ENCODE data around the gene ESPN. TPM values are rescaled to one million over a fixed set of nuclear protein-coding genes. Genes with fewer than 3 reads are reported as not detected.

ESPN gene
- total RNA-seq, 2 donors from 2014 or later, result 4.1 to 10.5 TPM

DNA sequence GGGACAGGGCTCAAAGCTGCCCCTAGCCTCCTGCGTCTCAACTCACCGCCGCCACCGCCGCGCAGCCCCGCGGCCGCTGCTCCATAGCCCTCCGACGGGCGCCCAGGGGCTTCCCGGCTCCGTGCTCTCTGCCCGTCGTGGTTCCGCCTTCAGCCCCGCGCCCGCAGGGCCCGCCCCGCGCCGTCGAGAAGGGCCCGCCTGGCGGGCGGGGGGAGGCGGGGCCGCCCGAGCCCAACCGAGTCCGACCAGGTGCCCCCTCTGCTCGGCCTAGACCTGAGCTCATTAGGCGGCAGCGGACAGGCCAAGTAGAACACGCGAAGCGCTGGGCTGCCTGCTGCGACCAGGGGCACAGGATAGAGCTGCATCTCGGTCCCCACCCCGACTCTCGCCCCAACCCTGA is 41.4 kb downstream of the ESPN start, which contains the start of gene TNFRSF25:
TNFRSF25 (minus strand) TSS at position 151 of the 400 bp plus-strand sequence; CDS start at position 85, 66 bp downstream.
- TF ChIP-seq, protein P1, sequence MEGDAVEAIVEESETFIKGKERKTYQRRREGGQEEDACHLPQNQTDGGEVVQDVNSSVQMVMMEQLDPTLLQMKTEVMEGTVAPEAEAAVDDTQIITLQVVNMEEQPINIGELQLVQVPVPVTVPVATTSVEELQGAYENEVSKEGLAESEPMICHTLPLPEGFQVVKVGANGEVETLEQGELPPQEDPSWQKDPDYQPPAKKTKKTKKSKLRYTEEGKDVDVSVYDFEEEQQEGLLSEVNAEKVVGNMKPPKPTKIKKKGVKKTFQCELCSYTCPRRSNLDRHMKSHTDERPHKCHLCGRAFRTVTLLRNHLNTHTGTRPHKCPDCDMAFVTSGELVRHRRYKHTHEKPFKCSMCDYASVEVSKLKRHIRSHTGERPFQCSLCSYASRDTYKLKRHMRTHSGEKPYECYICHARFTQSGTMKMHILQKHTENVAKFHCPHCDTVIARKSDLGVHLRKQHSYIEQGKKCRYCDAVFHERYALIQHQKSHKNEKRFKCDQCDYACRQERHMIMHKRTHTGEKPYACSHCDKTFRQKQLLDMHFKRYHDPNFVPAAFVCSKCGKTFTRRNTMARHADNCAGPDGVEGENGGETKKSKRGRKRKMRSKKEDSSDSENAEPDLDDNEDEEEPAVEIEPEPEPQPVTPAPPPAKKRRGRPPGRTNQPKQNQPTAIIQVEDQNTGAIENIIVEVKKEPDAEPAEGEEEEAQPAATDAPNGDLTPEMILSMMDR (conservative IDR thresholded peaks at IDR 0.05), result no peak
- Mint-ChIP-seq H3K9me3 (no peaks in the 10 kb centered on the region), H3K4me3 (no peak within 1 kb of the TSS), H3K27ac (no peak within 1 kb of the TSS), H3K4me1 (peaks cover 2% of the 10 kb centered on the region), H3K27me3 (ENCODE audit: insufficient read depth) (peaks cover 16% of the 10 kb centered on the region), H3K36me3 (ENCODE audit: low read depth) (peaks cover 49% of the 10 kb centered on the region)
- H3K4me1 ChIP-seq (ENCODE audit: control insufficient read depth, insufficient read depth, low read length), result no peaks in the 10 kb centered on the region
- 55 to 78% methylated on average over 17 to 43 of the region's 43 CpGs for WGBS, 2 experiments (ENCODE audit: insufficient coverage in 1 of 2, insufficient read length in 1 of 2)
- peak; percentile 80 for DNase-seq
- no peaks in the 10 kb centered on the region for H3K27me3 ChIP-seq (ENCODE audit: control insufficient read depth, insufficient read depth, low read length, poor library complexity, severe bottlenecking)
- H3K4me3 ChIP-seq (ENCODE audit: low read length), result no peak within 1 kb of the TSS
- H3K27ac ChIP-seq (ENCODE audit: low read depth, low read length), result no peak within 1 kb of the TSS
- H3K36me3 ChIP-seq (ENCODE audit: control insufficient read depth, insufficient read depth, low read length), result peaks cover 14% of the 10 kb centered on the region
- no peaks in the 10 kb centered on the region for H3K9me3 ChIP-seq (ENCODE audit: control insufficient read depth, low read length)
- H3K9ac ChIP-seq (ENCODE audit: extremely low read depth, low read length, poor library complexity, severe bottlenecking), result no peak within 1 kb of the TSS

DNA sequence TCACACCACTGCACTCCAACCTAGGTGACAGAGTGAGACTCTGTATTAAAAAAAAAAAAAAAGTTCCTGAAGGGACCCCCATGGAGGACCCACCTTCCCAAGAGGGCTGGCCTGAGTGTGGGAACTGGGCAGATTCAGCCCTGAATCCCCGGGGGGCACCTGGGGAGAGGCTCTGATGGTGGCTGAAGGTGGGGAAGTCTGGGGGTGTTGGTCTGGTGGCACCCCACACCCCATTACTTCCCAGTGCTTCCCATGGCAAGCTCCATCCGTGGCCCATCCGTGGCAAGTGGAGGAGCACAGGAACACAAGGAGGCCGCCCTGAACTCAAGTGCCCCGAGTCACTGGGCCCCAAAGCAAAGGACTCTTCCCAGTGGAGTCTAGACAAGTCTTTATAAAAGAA is 42.2 kb downstream of the ESPN start:
- Mint-ChIP-seq H3K9me3 (no peaks in the 10 kb centered on the region), H3K27ac (no peak overlapping the region), H3K4me1 (peaks cover 2% of the 10 kb centered on the region), H3K36me3 (ENCODE audit: low read depth) (peaks cover 44% of the 10 kb centered on the region), H3K4me3 (no peak overlapping the region), H3K27me3 (ENCODE audit: insufficient read depth) (peaks cover 18% of the 10 kb centered on the region)
- H3K4me3 ChIP-seq (ENCODE audit: low read length), result no peak overlapping the region
- no peak overlapping the region for H3K27ac ChIP-seq (ENCODE audit: low read depth, low read length)
- peaks cover 19% of the 10 kb centered on the region for H3K36me3 ChIP-seq (ENCODE audit: control insufficient read depth, insufficient read depth, low read length)
- H3K9me3 ChIP-seq (ENCODE audit: control insufficient read depth, low read length), result no peaks in the 10 kb centered on the region
- H3K4me1 ChIP-seq (ENCODE audit: control insufficient read depth, insufficient read depth, low read length), result no peaks in the 10 kb centered on the region
- no peaks in the 10 kb centered on the region for H3K27me3 ChIP-seq (ENCODE audit: control insufficient read depth, insufficient read depth, low read length, poor library complexity, severe bottlenecking)
- no peak overlapping the region for H3K9ac ChIP-seq (ENCODE audit: extremely low read depth, low read length, poor library complexity, severe bottlenecking)
- DNase-seq, result no peak
- TF ChIP-seq, protein P1 (conservative IDR thresholded peaks at IDR 0.05), result no peak
- WGBS, 2 experiments (ENCODE audit: insufficient coverage in 1 of 2, insufficient read length in 1 of 2), result 92 to 95% methylated on average over 4 to 5 of the region's 5 CpGs

DNA sequence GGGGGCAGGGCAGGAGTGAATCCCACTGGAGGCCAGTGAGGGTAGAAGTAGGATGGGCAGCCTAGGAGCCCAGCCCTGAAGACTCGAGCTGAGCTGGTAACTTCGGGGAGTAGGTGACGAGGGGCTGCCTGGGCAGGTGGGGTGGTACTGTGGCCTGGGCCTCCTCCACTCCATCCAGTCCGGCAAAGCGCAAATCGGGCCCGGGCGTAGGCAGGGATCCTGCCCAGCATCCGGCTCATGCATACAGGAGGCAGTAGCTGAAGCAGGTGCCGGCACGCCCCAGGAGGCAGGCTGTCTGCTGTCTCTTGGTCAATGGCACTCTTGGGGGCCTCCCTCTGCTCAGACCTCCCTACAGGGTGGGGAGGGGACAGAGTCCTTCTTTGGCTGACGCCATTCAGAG is 42.6 kb downstream of the ESPN start:
- Mint-ChIP-seq H3K4me3 (no peak overlapping the region), H3K4me1 (peaks cover 2% of the 10 kb centered on the region), H3K27ac (no peak overlapping the region), H3K36me3 (ENCODE audit: low read depth) (peaks cover 44% of the 10 kb centered on the region), H3K9me3 (no peaks in the 10 kb centered on the region), H3K27me3 (ENCODE audit: insufficient read depth) (peaks cover 18% of the 10 kb centered on the region)
- Histone ChIP-seq H3K36me3 (ENCODE audit: control insufficient read depth, insufficient read depth, low read length) (peaks cover 24% of the 10 kb centered on the region), H3K9ac (ENCODE audit: extremely low read depth, low read length, poor library complexity, severe bottlenecking) (no peak overlapping the region), H3K9me3 (ENCODE audit: control insufficient read depth, low read length) (no peaks in the 10 kb centered on the region), H3K4me1 (ENCODE audit: control insufficient read depth, insufficient read depth, low read length) (no peaks in the 10 kb centered on the region), H3K27ac (ENCODE audit: low read depth, low read length) (no peak overlapping the region), H3K27me3 (ENCODE audit: control insufficient read depth, insufficient read depth, low read length, poor library complexity, severe bottlenecking) (no peaks in the 10 kb centered on the region), H3K4me3 (ENCODE audit: low read length) (no peak overlapping the region)
- DNase-seq, result no peak
- 93 to 95% methylated on average over 2 to 12 of the region's 12 CpGs for WGBS, 2 experiments (ENCODE audit: insufficient coverage in 1 of 2, insufficient read length in 1 of 2)
- TF ChIP-seq, protein P1 (conservative IDR thresholded peaks at IDR 0.05), result no peak
